H9 (cell line): ENCODE results near the gene IGSF9B. TPM values are rescaled to one million over a fixed set of nuclear protein-coding genes. Genes with fewer than 3 reads are reported as not detected.

Source experiments
- DNase-seq: peaks from one replicate; pipeline ENCODE4 v3.0.0-alpha.2; 2017
- H2AFZ ChIP-seq: one replicate; pipeline ENCODE4 v1.6.1; 2013; ENCODE audit warnings: mild to moderate bottlenecking, low read length, control low read depth, moderate library complexity
- H2AK5ac ChIP-seq: 2 replicates; pipeline ENCODE4 v1.6.1; 2013; ENCODE audit warnings: low read length, control low read depth, mixed read lengths; ENCODE audit not compliant: insufficient read length
- H2BK120ac ChIP-seq: one replicate; pipeline ENCODE4 v1.6.1; 2013; ENCODE audit warnings: low read depth, mild to moderate bottlenecking, low read length, control low read depth, inconsistent platforms; ENCODE audit not compliant: poor library complexity, severe bottlenecking
- H2BK12ac ChIP-seq: 2 replicates; pipeline ENCODE4 v1.6.1; 2013; ENCODE audit warnings: low read length, control low read depth, mixed read lengths, low read depth; ENCODE audit not compliant: insufficient read length
- H2BK15ac ChIP-seq: 2 replicates; pipeline ENCODE4 v1.6.1; 2013; ENCODE audit warnings: low read depth, low read length, control low read depth
- H2BK20ac ChIP-seq: one replicate; pipeline ENCODE4 v1.6.1; 2013; ENCODE audit warnings: low read depth, mild to moderate bottlenecking, low read length, control low read depth, inconsistent platforms; ENCODE audit not compliant: poor library complexity, severe bottlenecking
- H2BK5ac ChIP-seq: 2 replicates; pipeline ENCODE4 v1.6.1; 2013; ENCODE audit warnings: low read length, control low read depth, mixed read lengths; ENCODE audit not compliant: insufficient read length
- H3K14ac ChIP-seq: 2 replicates; pipeline ENCODE4 v1.6.1; 2013; ENCODE audit warnings: low read length, control low read depth; ENCODE audit not compliant: insufficient read depth
- H3K18ac ChIP-seq: 2 replicates; pipeline ENCODE4 v1.6.1; 2013; ENCODE audit warnings: low read depth, mild to moderate bottlenecking, mixed read lengths, low read length, control low read depth; ENCODE audit not compliant: insufficient read length
- H3K23ac ChIP-seq: 2 replicates; pipeline ENCODE4 v1.6.1; 2013; ENCODE audit warnings: low read length, control low read depth, mixed read lengths, low read depth; ENCODE audit not compliant: insufficient read length
- H3K23me2 ChIP-seq: 2 replicates; pipeline ENCODE4 v1.6.1; 2013; ENCODE audit warnings: low read depth, mild to moderate bottlenecking, mixed read lengths, low read length, control low read depth; ENCODE audit not compliant: insufficient read length, poor library complexity, severe bottlenecking
- H3K27ac ChIP-seq: 2 replicates; pipeline ENCODE4 v1.5.1; 2013; ENCODE audit warnings: low read length, control low read depth, mixed read lengths, low read depth; ENCODE audit not compliant: insufficient read length
- H3K27me3 ChIP-seq: 2 replicates; pipeline ENCODE4 v1.6.1; 2013; ENCODE audit warnings: low read length, control low read depth, inconsistent platforms; ENCODE audit not compliant: insufficient read depth
- H3K4ac ChIP-seq: 2 replicates; pipeline ENCODE4 v1.6.1; 2013; ENCODE audit warnings: low read depth, mild to moderate bottlenecking, control low read depth, inconsistent platforms, low read length, moderate library complexity
- H3K4me1 ChIP-seq: 2 replicates; pipeline ENCODE4 v1.6.1; 2013; ENCODE audit warnings: low read length, control low read depth, inconsistent platforms; ENCODE audit not compliant: insufficient read depth
- H3K4me2 ChIP-seq: 2 replicates; pipeline ENCODE4 v1.6.1; 2013; ENCODE audit warnings: low read length, control low read depth, mixed read lengths; ENCODE audit not compliant: insufficient read length, insufficient read depth
- H3K56ac ChIP-seq: 2 replicates; pipeline ENCODE4 v1.6.1; 2013; ENCODE audit warnings: low read depth, mild to moderate bottlenecking, mixed read lengths, low read length, control low read depth; ENCODE audit not compliant: insufficient read length
- H3K79me1 ChIP-seq: 2 replicates; pipeline ENCODE4 v1.6.1; 2013; ENCODE audit warnings: low read depth, mild to moderate bottlenecking, moderate library complexity, low read length, control low read depth, inconsistent platforms; ENCODE audit not compliant: insufficient read depth, poor library complexity, severe bottlenecking
- H3K79me2 ChIP-seq: 2 replicates; pipeline ENCODE4 v1.6.1; 2013; ENCODE audit warnings: low read length, control low read depth, inconsistent platforms; ENCODE audit not compliant: insufficient read depth
- H3K9ac ChIP-seq: 2 replicates; pipeline ENCODE4 v1.6.1; 2013; ENCODE audit warnings: low read length, control low read depth, mixed read lengths; ENCODE audit not compliant: insufficient read length; ENCODE audit errors: extremely low read depth
- H3K9me3 ChIP-seq: one replicate; pipeline ENCODE4 v1.6.1; 2013; ENCODE audit warnings: low read depth, low read length, inconsistent platforms; ENCODE audit not compliant: control insufficient read depth
- H3T11ph ChIP-seq: one replicate; pipeline ENCODE4 v1.6.1; 2013; ENCODE audit warnings: mild to moderate bottlenecking, low read length, control low read depth, inconsistent platforms
- H4K20me1 ChIP-seq: one replicate; pipeline ENCODE4 v1.6.1; 2013; ENCODE audit not compliant: control insufficient read depth, insufficient read length, insufficient read depth
- H4K5ac ChIP-seq: 2 replicates; pipeline ENCODE4 v1.6.1; 2013; ENCODE audit warnings: low read depth, mild to moderate bottlenecking, mixed read lengths, low read length, control low read depth; ENCODE audit not compliant: insufficient read length
- H4K8ac ChIP-seq: replicated peaks from 2 replicates; pipeline ENCODE4 v1.6.1; 2013; ENCODE audit warnings: low read length, control low read depth, mixed read lengths, low read depth; ENCODE audit not compliant: insufficient read length
- H4K91ac ChIP-seq: 2 replicates; pipeline ENCODE4 v1.6.1; 2013; ENCODE audit warnings: low read depth, mild to moderate bottlenecking, moderate library complexity, mixed read lengths, low read length, control low read depth; ENCODE audit not compliant: insufficient read length
- H3K27ac Mint-ChIP-seq, 3 experiments: 2 replicates in 2 of 3; 3 replicates in 1 of 3; pipeline ENCODE4 v1.8.0; 2020 to 2021; ENCODE audit warnings: mixed read lengths in 3 of 3, mild to moderate bottlenecking in 1 of 3, moderate library complexity in 1 of 3
- H3K27me3 Mint-ChIP-seq: 2 replicates; pipeline ENCODE4 v1.8.0; 2021; ENCODE audit warnings: low read depth, mild to moderate bottlenecking, moderate library complexity, mixed read lengths
- H3K36me3 Mint-ChIP-seq, 3 experiments: 2 replicates in 2 of 3; 3 replicates in 1 of 3; pipeline ENCODE4 v1.8.0; 2020 to 2021; ENCODE audit warnings: low read depth in 3 of 3, mixed read lengths in 3 of 3; ENCODE audit not compliant: insufficient read depth in 1 of 3
- H3K4me1 Mint-ChIP-seq, 2 experiments: 2 replicates each; pipeline ENCODE4 v1.8.0; 2020; ENCODE audit warnings: mixed read lengths in 2 of 2
- H3K4me3 Mint-ChIP-seq, 2 experiments: 2 replicates in 1 of 2; 3 replicates in 1 of 2; pipeline ENCODE4 v1.8.0; 2020 to 2021; ENCODE audit warnings: mild to moderate bottlenecking in 2 of 2, mixed read lengths in 2 of 2, moderate library complexity in 1 of 2
- H3K9me3 Mint-ChIP-seq, 2 experiments: 2 replicates in 1 of 2; 3 replicates in 1 of 2; pipeline ENCODE4 v1.8.0; 2020; ENCODE audit warnings: mild to moderate bottlenecking in 2 of 2, mixed read lengths in 2 of 2, moderate library complexity in 1 of 2
- WGBS: extraction: QIAGEN DNeasy Blood & Tissue Kit; methylation state at CpG from one replicate; pipeline ENCODE4 v1.1.7; 2013; ENCODE audit warnings: missing lambda C conversion rate, low lambda C conversion rate, mixed read lengths; ENCODE audit not compliant: insufficient read length; ENCODE audit errors: extremely low coverage; 5-methylcytosine and 5-hydroxymethylcytosine counted together
- total RNA-seq: library from RNA; stranded (reverse); gene quantifications from 2 replicates; pipeline ENCODE4 v1.2.1, GENCODE V29; 2021
- TF ChIP-seq, protein P1 (sequence below): fragments of 200-600 bp; sonication (generic); conservative IDR thresholded peaks from 3 replicates; pipeline ENCODE4 v1.8.0; 2021; ENCODE audit warnings: antibody characterized with exemption, mild to moderate bottlenecking

Gene IGSF9B
- total RNA-seq, 1 experiment from 2014 or later = 25.7 TPM

DNA sequence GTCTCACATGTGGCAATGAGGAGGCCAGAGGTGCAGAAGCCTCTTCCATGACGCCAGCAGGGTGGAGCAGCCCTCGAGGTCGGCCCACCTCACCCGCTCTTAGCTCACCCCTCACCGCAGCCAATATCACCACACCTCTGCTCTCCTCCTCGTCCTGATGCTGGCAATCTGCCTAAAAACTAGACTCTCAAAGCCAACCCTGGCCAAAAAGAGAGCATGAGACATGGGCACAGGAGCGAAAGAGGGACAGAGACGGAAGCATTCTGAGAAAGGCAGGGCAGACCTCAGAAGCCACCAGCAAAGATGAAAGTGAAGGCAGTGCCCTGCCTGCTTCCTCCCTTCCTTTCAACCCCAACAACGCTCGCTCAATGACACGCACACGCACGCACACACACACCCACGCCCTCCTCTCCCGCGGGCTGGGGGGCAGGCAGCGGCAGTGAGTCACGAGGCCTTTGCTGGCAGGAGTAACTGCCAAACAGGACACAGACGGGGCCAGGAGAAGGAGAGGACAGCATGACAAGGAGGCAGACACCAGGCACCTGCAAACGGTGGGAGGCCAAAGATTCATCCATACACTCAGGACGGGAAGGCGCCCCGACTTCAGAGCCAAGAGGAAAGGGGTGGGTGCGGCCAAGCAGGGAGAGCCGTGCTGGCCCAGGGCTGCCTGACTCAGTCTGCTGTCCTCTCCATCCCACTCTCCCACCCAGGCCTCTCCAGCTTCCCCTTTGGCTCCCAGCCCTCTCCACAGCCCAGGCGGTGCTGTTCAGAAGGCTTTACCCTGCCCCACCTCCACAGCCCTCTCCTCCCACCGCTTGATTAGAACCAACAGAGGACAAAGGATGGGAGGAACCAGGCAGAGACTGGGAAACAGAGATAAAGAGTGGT is 11.4 kb downstream of the IGSF9B start:
- Mint-ChIP-seq H3K9me3 (peaks cover 0 to 4% of the 10 kb centered on the region in 2 experiments; a peak in 2 of 5 replicates), H3K27ac (no peak overlapping the region), H3K36me3 (peaks cover 16 to 22% (median 22%) of the 10 kb centered on the region in 3 experiments), H3K4me1 (peaks cover 35 to 50% of the 10 kb centered on the region in 2 experiments), H3K4me3 (no peak overlapping the region; a peak in 1 of 5 replicates), H3K27me3 (no peaks in the 10 kb centered on the region)
- H4K8ac ChIP-seq = no peak overlapping the region
- no peak overlapping the region for H2BK20ac ChIP-seq
- no peaks in the 10 kb centered on the region for H3K23me2 ChIP-seq
- no peak overlapping the region for H3T11ph ChIP-seq
- H2AFZ ChIP-seq = no peak overlapping the region
- no peak overlapping the region for H4K91ac ChIP-seq
- no peak overlapping the region for H3K56ac ChIP-seq
- no peak overlapping the region for H3K23ac ChIP-seq
- H4K5ac ChIP-seq = no peak overlapping the region
- H3K4me2 ChIP-seq = no peak overlapping the region
- no peaks in the 10 kb centered on the region; the same call in 1 of the 2 replicates for H3K79me2 ChIP-seq
- WGBS = no CpG with 5 or more reads among the region's 27 CpGs
- H2BK5ac ChIP-seq = no peak overlapping the region
- H2BK120ac ChIP-seq = no peak overlapping the region
- no peak overlapping the region for H3K9ac ChIP-seq
- H3K14ac ChIP-seq = no peak overlapping the region
- H2BK12ac ChIP-seq = no peak overlapping the region
- no peak overlapping the region for H3K18ac ChIP-seq
- H3K27ac ChIP-seq = no peak overlapping the region
- no peak for DNase-seq
- H4K20me1 ChIP-seq = peaks cover 6% of the 10 kb centered on the region
- H3K9me3 ChIP-seq = no peaks in the 10 kb centered on the region
- TF ChIP-seq, protein P1, sequence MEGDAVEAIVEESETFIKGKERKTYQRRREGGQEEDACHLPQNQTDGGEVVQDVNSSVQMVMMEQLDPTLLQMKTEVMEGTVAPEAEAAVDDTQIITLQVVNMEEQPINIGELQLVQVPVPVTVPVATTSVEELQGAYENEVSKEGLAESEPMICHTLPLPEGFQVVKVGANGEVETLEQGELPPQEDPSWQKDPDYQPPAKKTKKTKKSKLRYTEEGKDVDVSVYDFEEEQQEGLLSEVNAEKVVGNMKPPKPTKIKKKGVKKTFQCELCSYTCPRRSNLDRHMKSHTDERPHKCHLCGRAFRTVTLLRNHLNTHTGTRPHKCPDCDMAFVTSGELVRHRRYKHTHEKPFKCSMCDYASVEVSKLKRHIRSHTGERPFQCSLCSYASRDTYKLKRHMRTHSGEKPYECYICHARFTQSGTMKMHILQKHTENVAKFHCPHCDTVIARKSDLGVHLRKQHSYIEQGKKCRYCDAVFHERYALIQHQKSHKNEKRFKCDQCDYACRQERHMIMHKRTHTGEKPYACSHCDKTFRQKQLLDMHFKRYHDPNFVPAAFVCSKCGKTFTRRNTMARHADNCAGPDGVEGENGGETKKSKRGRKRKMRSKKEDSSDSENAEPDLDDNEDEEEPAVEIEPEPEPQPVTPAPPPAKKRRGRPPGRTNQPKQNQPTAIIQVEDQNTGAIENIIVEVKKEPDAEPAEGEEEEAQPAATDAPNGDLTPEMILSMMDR = no peak
- no peak overlapping the region for H2BK15ac ChIP-seq
- H3K27me3 ChIP-seq = no peaks in the 10 kb centered on the region
- peaks cover 11% of the 10 kb centered on the region; the same call in 1 of the 2 replicates for H3K4me1 ChIP-seq
- H2AK5ac ChIP-seq = no peak overlapping the region
- H3K4ac ChIP-seq = no peak overlapping the region
- H3K79me1 ChIP-seq = no peaks in the 10 kb centered on the region
